OCI-LY7 (cell line): ENCODE data around the gene NAGLU. TPM values are rescaled to one million over a fixed set of nuclear protein-coding genes. Genes with fewer than 3 reads are reported as not detected.

Experiments
- BruUV-seq: library from RNA; stranded (reverse); fragments of 400-500 nt; replicated peaks from 2 replicates; lab custom pipeline; 2021; lab: Mats Ljungman, UMichigan
- CTCF ChIA-PET: fragments of 300-600 bp; sonication (Branson Sonifier 250); formaldehyde crosslinking; loops from one replicate; lab custom pipeline; 2022; ENCODE audit warnings: antibody characterized with exemption; ENCODE audit not compliant: unreplicated experiment; lab: Charles Lee
- POLR2A ChIA-PET: fragments of 300-600 bp; sonication (Branson Sonifier 250); formaldehyde crosslinking; loops from one replicate; lab custom pipeline; 2022; ENCODE audit warnings: antibody characterized with exemption; lab: Charles Lee
- DNase-seq: peaks from one replicate; pipeline ENCODE4 v3.0.0-alpha.2; 2015; ENCODE audit warnings: low spot score
- H2AFZ ChIP-seq: fragments of 200-600 bp; sonication (generic), shearing (Covaris generic); 2 replicates; pipeline ENCODE4 v1.6.1; 2014; ENCODE audit warnings: mild to moderate bottlenecking, antibody characterized with exemption, low read length, moderate library complexity
- H3K27ac ChIP-seq: fragments of 200-600 bp; sonication (generic); 2 replicates; pipeline ENCODE4 v1.5.1; 2014; ENCODE audit warnings: mixed run types, low read depth, mild to moderate bottlenecking, moderate library complexity, low read length, inconsistent platforms; ENCODE audit not compliant: poor library complexity, severe bottlenecking
- H3K36me3 ChIP-seq: fragments of 200-600 bp; sonication (generic); 2 replicates; pipeline ENCODE4 v1.6.1; 2014; ENCODE audit warnings: mild to moderate bottlenecking, antibody characterized with exemption, low read length, moderate library complexity, mixed read lengths; ENCODE audit not compliant: insufficient read depth
- H3K4me1 ChIP-seq: fragments of 200-600 bp; sonication (generic); 2 replicates; pipeline ENCODE4 v1.5.1; 2014; ENCODE audit warnings: mild to moderate bottlenecking, low read length; ENCODE audit not compliant: insufficient read depth, poor library complexity, severe bottlenecking
- H3K4me2 ChIP-seq: fragments of 200-600 bp; sonication (generic); 2 replicates; pipeline ENCODE4 v1.6.1; 2014; ENCODE audit warnings: mild to moderate bottlenecking, low read length
- H3K4me3 ChIP-seq: fragments of 200-600 bp; sonication (generic); 2 replicates; pipeline ENCODE4 v1.5.1; 2014; ENCODE audit warnings: mild to moderate bottlenecking, low read depth, low read length; ENCODE audit not compliant: poor library complexity, severe bottlenecking
- H3K79me2 ChIP-seq: fragments of 200-600 bp; sonication (generic); 2 replicates; pipeline ENCODE4 v1.6.1; 2016; ENCODE audit warnings: low read depth, mild to moderate bottlenecking, low read length, moderate library complexity, mixed read lengths; ENCODE audit not compliant: insufficient read depth
- H3K9me2 ChIP-seq: fragments of 200-600 bp; sonication (generic); 2 replicates; pipeline ENCODE4 v1.6.1; 2016; ENCODE audit warnings: mild to moderate bottlenecking, low read length, mixed read lengths; ENCODE audit not compliant: insufficient read depth
- H3K9me3 ChIP-seq: fragments of 200-600 bp; sonication (generic); 2 replicates; pipeline ENCODE4 v1.6.1; 2014; ENCODE audit warnings: mild to moderate bottlenecking, mixed run types, low read length, mixed read lengths
- H4K20me1 ChIP-seq: fragments of 200-600 bp; sonication (generic); 2 replicates; pipeline ENCODE4 v1.6.1; 2014; ENCODE audit warnings: mild to moderate bottlenecking, antibody characterized with exemption, low read length, moderate library complexity, mixed read lengths; ENCODE audit not compliant: insufficient read depth
- CTCF ChIP-seq: fragments of 200-600 bp; sonication (generic); conservative IDR thresholded peaks from 2 replicates; pipeline ENCODE4 v1.5.1; 2014; ENCODE audit warnings: mild to moderate bottlenecking, antibody characterized with exemption, low read length, moderate library complexity, mixed read lengths
- EZH2phosphoT487 ChIP-seq: fragments of 200-600 bp; sonication (generic); IDR thresholded peaks from 2 replicates; pipeline ENCODE4 v1.6.1; 2018; ENCODE audit warnings: low read depth, borderline replicate concordance, mild to moderate bottlenecking, mixed run types, antibody characterized with exemption, low read length, moderate library complexity, mixed read lengths
- intact Hi-C: fragments of 100-400 bp; cut with micrococcal nuclease; formaldehyde crosslinking; loops from one replicate; pipeline ENCODE4 v1.10.0; 2022; ENCODE audit not compliant: unreplicated experiment
- total RNA-seq, 2 experiments: library from RNA; depleted of rRNA in 1 of 2; stranded (reverse); fragments of >200 nt in 1 of 2; shearing (Covaris generic) in 1 of 2; gene quantifications; 2 replicates each; pipeline ENCODE4 v1.2.3, GENCODE V29; 2014 to 2022

Gene NAGLU
- total RNA-seq, 2 experiments from 2014 or later = 37.6 to 42.8 TPM

GRCh38 chr17:42536372-42537155, 523 bp downstream of the NAGLU start:
- Histone ChIP-seq H3K9me2 (no peaks in the 10 kb centered on the region), H3K36me3 (peaks cover 9% of the 10 kb centered on the region), H3K9me3 (no peaks in the 10 kb centered on the region), H3K27ac (peak overlapping the region; percentile 31), H2AFZ (no peak overlapping the region), H3K4me2 (peak overlapping the region; percentile 80), H3K4me1 (peaks cover 24% of the 10 kb centered on the region), H3K79me2 (peaks cover 4% of the 10 kb centered on the region; the same call in 1 of the 2 replicates), H4K20me1 (no peaks in the 10 kb centered on the region), H3K4me3 (peak overlapping the region; percentile 79)
- POLR2A ChIA-PET = interaction anchor here (0.6 kb wide), 1 partner anchor 71 kb away, joined by 6 read pairs; no protein-coding TSS in a partner anchor
- DNase-seq = peak; percentile 84
- CTCF ChIA-PET = no interaction called here
- intact Hi-C loops = loop anchor here (5.0 kb wide), 1 partner anchor 404 kb away; no protein-coding TSS in a partner anchor
- no TSS peak for BruUV-seq
- TF ChIP-seq EZH2phosphoT487 (no peak), CTCF (no peak)

GRCh38 chr17:42537156-42537805, 1.2 kb downstream of the NAGLU start:
- H3K9me3 ChIP-seq = no peaks in the 10 kb centered on the region
- H3K4me2 ChIP-seq = peak overlapping the region; percentile 80
- intact Hi-C loops = loop anchor here (5.0 kb wide), 1 partner anchor 405 kb away; no protein-coding TSS in a partner anchor
- CTCF ChIA-PET = no interaction called here
- H3K4me3 ChIP-seq = peak overlapping the region; percentile 79
- H3K27ac ChIP-seq = peak overlapping the region; percentile 31
- no TSS peak for BruUV-seq
- H2AFZ ChIP-seq = no peak overlapping the region
- H3K9me2 ChIP-seq = no peaks in the 10 kb centered on the region
- no peak for DNase-seq
- H3K79me2 ChIP-seq = peaks cover 4% of the 10 kb centered on the region; the same call in 1 of the 2 replicates
- TF ChIP-seq CTCF (no peak), EZH2phosphoT487 (no peak)
- POLR2A ChIA-PET = interaction anchor here (0.6 kb wide), 1 partner anchor 70 kb away, joined by 6 read pairs; no protein-coding TSS in a partner anchor
- peaks cover 9% of the 10 kb centered on the region for H3K36me3 ChIP-seq
- H3K4me1 ChIP-seq = peaks cover 21% of the 10 kb centered on the region
- no peaks in the 10 kb centered on the region for H4K20me1 ChIP-seq
